Measurements from ENCODE around the gene NUBP1. TPM values are rescaled to one million over a fixed set of nuclear protein-coding genes. Genes with fewer than 3 reads are reported as not detected.

NUBP1 gene
- total RNA-seq, 1 experiment from 2014 or later: 31.5 TPM

- Histone ChIP-seq H3K4me3 (replicated peaks in 1 of 2; ENCODE audit: low read depth in 1 of 2, low read length in 2 of 2) (no peak overlapping the region), H3K9ac (ENCODE audit: low read length) (no peak overlapping the region), H3K9me2 (ENCODE audit: insufficient read depth) (no peaks in the 10 kb centered on the region), H2AFZ (ENCODE audit: low read depth, low read length, poor library complexity, severe bottlenecking) (no peak overlapping the region), H3K4me2 (ENCODE audit: low read length) (no peak overlapping the region), H3K36me3 (ENCODE audit: control insufficient read depth in 1 of 2, insufficient read depth in 2 of 2, low read length in 2 of 2) (no peaks in the 10 kb centered on the region), H3K9me3 (ENCODE audit: control insufficient read depth in 1 of 2, insufficient read depth in 1 of 2, low read depth in 1 of 2, low read length in 2 of 2) (no peaks in the 10 kb centered on the region), H3K27ac (ENCODE audit: low read depth, low read length) (no peak overlapping the region), H4K20me1 (ENCODE audit: insufficient read depth) (no peaks in the 10 kb centered on the region), H3K79me2 (ENCODE audit: insufficient read depth, low read length) (no peaks in the 10 kb centered on the region), H3K4me1 (ENCODE audit: control insufficient read depth in 1 of 2, insufficient read depth in 2 of 2, low read length in 2 of 2) (no peaks in the 10 kb centered on the region; a peak in 1 of 4 replicates), H3K27me3 (ENCODE audit: insufficient read depth, low read length) (no peaks in the 10 kb centered on the region)
- no TSS peak for BruUV-seq (replicated peaks)
- intact Hi-C loops (cut with micrococcal nuclease): no loop called here
- no peak for DNase-seq (ENCODE audit: low read depth, low spot score)
- RAD21 ChIA-PET (ENCODE audit: low non-redundant PET in 1 of 2, low total read pairs in 2 of 2, uncharacterized antibody in 2 of 2, unreplicated experiment in 2 of 2): no interaction called here
- CTCF ChIA-PET: no interaction called here
- no peak for ATAC-seq
- no peak for TF ChIP-seq EZH2phosphoT487 (IDR thresholded peaks at IDR 0.05; ENCODE audit: borderline replicate concordance)
- TF ChIP-seq ELF1 (IDR thresholded peaks at IDR 0.05; ENCODE audit: borderline replicate concordance, low read depth): no peak
- no peak for TF ChIP-seq REST (IDR thresholded peaks at IDR 0.05; ENCODE audit: low read depth)
- no peak for TF ChIP-seq CEBPB (IDR thresholded peaks at IDR 0.05; ENCODE audit: low read depth)
- TF ChIP-seq FOSL1 (IDR thresholded peaks at IDR 0.05; ENCODE audit: low read depth): no peak
- TF ChIP-seq TCF7L2 (IDR thresholded peaks at IDR 0.05; ENCODE audit: borderline replicate concordance, extremely low read depth, insufficient read depth, insufficient read length): no peak
- TF ChIP-seq MAX (IDR thresholded peaks at IDR 0.05): no peak
- POLR2A ChIA-PET: no interaction called here
Observed at GRCh38 chr16:10780628-10781027, 37.0 kb downstream of the NUBP1 start.
